B cell (primary cell): ENCODE data around the gene PIP4K2A. TPM values are rescaled to one million over a fixed set of nuclear protein-coding genes. Genes with fewer than 3 reads are reported as not detected.

Experiments
- ATAC-seq: fragments of 200-7000 bp; cut with Tn5 transposase; one replicate; pipeline ENCODE4 v1.10.0; 2021; ENCODE audit warnings: low read depth, mild to moderate bottlenecking, moderate number of reproducible peaks, moderate library complexity
- CTCF ChIA-PET: fragments of 350-600 bp; sonication (Branson Sonifier 250); formaldehyde crosslinking; loops from one replicate; lab custom pipeline; 2021; ENCODE audit warnings: antibody characterized with exemption, inconsistent platforms; lab: Charles Lee
- POLR2A ChIA-PET: fragments of 350-600 bp; sonication (Branson Sonifier 250); formaldehyde crosslinking; loops from one replicate; lab custom pipeline; 2021; ENCODE audit warnings: antibody characterized with exemption; lab: Charles Lee
- DNase-seq: peaks from one replicate; pipeline ENCODE4 v3.0.0; 2013
- H2AFZ ChIP-seq: 2 replicates; pipeline ENCODE4 v1.6.1; 2012; ENCODE audit warnings: mild to moderate bottlenecking, low read depth, low read length; ENCODE audit not compliant: insufficient read depth, poor library complexity, severe bottlenecking
- H3K27ac ChIP-seq, 2 donors: 1 replicate in 1 of 2; 2 replicates in 1 of 2; pipeline ENCODE4 v1.5.1; 2012 to 2013; ENCODE audit warnings: low read length in 2 of 2, mild to moderate bottlenecking in 2 of 2, moderate library complexity in 1 of 2
- H3K27me3 ChIP-seq, 4 experiments: fragments of 200-600 bp in 1 of 4; sonication (generic) in 1 of 4; replicated peaks in 1 of 4; 1 replicate in 2 of 4; 2 replicates in 2 of 4; pipeline versions ENCODE4 v1.6.1 to v1.7.0; 2013 to 2016; ENCODE audit warnings: low read length in 3 of 4, mild to moderate bottlenecking in 2 of 4, mixed read lengths in 1 of 4, moderate library complexity in 1 of 4; ENCODE audit not compliant: insufficient read depth in 4 of 4, control insufficient read depth in 3 of 4; ENCODE audit errors: control extremely low read depth in 1 of 4
- H3K36me3 ChIP-seq, 2 experiments: replicated peaks in 1 of 2; 1 replicate in 1 of 2; 2 replicates in 1 of 2; pipeline versions ENCODE4 v1.6.1 to v1.7.1; 2013; ENCODE audit warnings: low read length in 1 of 2; ENCODE audit not compliant: insufficient read depth in 2 of 2, control insufficient read depth in 1 of 2; ENCODE audit errors: control extremely low read depth in 1 of 2, extremely low read depth in 1 of 2
- H3K4me1 ChIP-seq, 2 donors: fragments of 200-600 bp in 1 of 2; sonication (generic) in 1 of 2; 1 replicate in 1 of 2; 2 replicates in 1 of 2; pipeline versions ENCODE4 v1.5.1 to v1.6.1; 2013 to 2017; ENCODE audit warnings: low read length in 2 of 2; ENCODE audit not compliant: control insufficient read depth in 2 of 2, insufficient read depth in 2 of 2
- H3K4me2 ChIP-seq: replicated peaks from 2 replicates; pipeline ENCODE3; 2012; ENCODE audit warnings: mild to moderate bottlenecking, low read depth, low read length; ENCODE audit not compliant: poor library complexity, severe bottlenecking
- H3K4me3 ChIP-seq, 5 experiments: fragments of 200-600 bp in 1 of 5; sonication (generic) in 1 of 5; 1 replicate in 3 of 5; 2 replicates in 2 of 5; pipeline versions ENCODE4 v1.5.1 to v1.7.0; 2011 to 2016; ENCODE audit warnings: low read length in 4 of 5, mild to moderate bottlenecking in 4 of 5, low read depth in 2 of 5, control low read depth in 1 of 5, moderate library complexity in 1 of 5; ENCODE audit not compliant: insufficient read depth in 1 of 5; ENCODE audit errors: control extremely low read depth in 1 of 5, extremely low read depth in 1 of 5
- H3K79me2 ChIP-seq: fragments of 200-600 bp; sonication (generic); one replicate; pipeline ENCODE4 v1.6.0; 2016; ENCODE audit warnings: low read length; ENCODE audit not compliant: control insufficient read depth, insufficient read depth
- H3K9ac ChIP-seq: fragments of 200-600 bp; sonication (generic); 2 replicates; pipeline ENCODE4 v1.6.1; 2017; ENCODE audit warnings: mild to moderate bottlenecking, low read length, moderate library complexity
- H3K9me3 ChIP-seq, 3 donors: one replicate each; pipeline versions ENCODE4 v1.6.1 to v1.7.1; 2013; ENCODE audit warnings: low read length in 2 of 3; ENCODE audit not compliant: control insufficient read depth in 2 of 3, insufficient read depth in 1 of 3; ENCODE audit errors: control extremely low read depth in 1 of 3
- H4K20me1 ChIP-seq: 2 replicates; pipeline ENCODE4 v1.6.0; 2012; ENCODE audit warnings: mild to moderate bottlenecking, low read length; ENCODE audit not compliant: insufficient read depth, control insufficient read depth, poor library complexity, severe bottlenecking
- H3K27ac Mint-ChIP-seq: one replicate; pipeline ENCODE4 v1.8.0; 2021; ENCODE audit warnings: mixed read lengths
- H3K27me3 Mint-ChIP-seq: one replicate; pipeline ENCODE4 v1.8.0; 2021; ENCODE audit warnings: mixed read lengths
- H3K4me1 Mint-ChIP-seq: one replicate; pipeline ENCODE4 v1.8.0; 2021; ENCODE audit warnings: mixed read lengths
- H3K4me3 Mint-ChIP-seq: one replicate; pipeline ENCODE4 v1.8.0; 2021; ENCODE audit warnings: mixed read lengths
- H3K9me3 Mint-ChIP-seq: one replicate; pipeline ENCODE4 v1.8.0; 2022; ENCODE audit warnings: mixed read lengths; ENCODE audit not compliant: insufficient read depth
- EZH2 ChIP-seq: IDR thresholded peaks from 2 replicates; pipeline ENCODE4 v1.6.1; 2012; ENCODE audit warnings: borderline replicate concordance, low read depth, mild to moderate bottlenecking, moderate library complexity, low read length; ENCODE audit not compliant: insufficient read depth, poor library complexity, severe bottlenecking
- WGBS: methylation state at CpG from one replicate; pipeline ENCODE4 v1.1.5; 2013; ENCODE audit warnings: missing lambda C conversion rate; ENCODE audit not compliant: insufficient coverage; 5-methylcytosine and 5-hydroxymethylcytosine counted together
- intact Hi-C: fragments of 100-400 bp; cut with micrococcal nuclease; formaldehyde crosslinking; loops from one replicate; pipeline ENCODE4 v1.10.0; 2022
- polyA plus RNA-seq: library from polyadenylated mRNA; depleted of rRNA; stranded (reverse); fragments of >200 nt; gene quantifications from 2 replicates; pipeline ENCODE4 v1.2.3, GENCODE V29; 2012
- total RNA-seq, 2 donors: library from RNA; stranded (reverse); fragments of 120-200 nt in 1 of 2; gene quantifications; 1 replicate in 1 of 2; 2 replicates in 1 of 2; pipeline versions ENCODE4 v1.2.3 to v1.2.4, GENCODE V29; 2013 to 2022
- TF ChIP-seq, protein P1 (sequence below): fragments of 200-600 bp; IDR thresholded peaks from one replicate; pipeline ENCODE4 v1.8.0; 2022; ENCODE audit warnings: antibody characterized with exemption, mild to moderate bottlenecking

Gene PIP4K2A
- total and polyA plus RNA-seq, 2 donors (not counting 1 experiment from before 2014, with no cell fraction given): 21.8 to 103 TPM

- H4K20me1 ChIP-seq: no peaks in the 10 kb centered on the region
- TF ChIP-seq, protein P1, sequence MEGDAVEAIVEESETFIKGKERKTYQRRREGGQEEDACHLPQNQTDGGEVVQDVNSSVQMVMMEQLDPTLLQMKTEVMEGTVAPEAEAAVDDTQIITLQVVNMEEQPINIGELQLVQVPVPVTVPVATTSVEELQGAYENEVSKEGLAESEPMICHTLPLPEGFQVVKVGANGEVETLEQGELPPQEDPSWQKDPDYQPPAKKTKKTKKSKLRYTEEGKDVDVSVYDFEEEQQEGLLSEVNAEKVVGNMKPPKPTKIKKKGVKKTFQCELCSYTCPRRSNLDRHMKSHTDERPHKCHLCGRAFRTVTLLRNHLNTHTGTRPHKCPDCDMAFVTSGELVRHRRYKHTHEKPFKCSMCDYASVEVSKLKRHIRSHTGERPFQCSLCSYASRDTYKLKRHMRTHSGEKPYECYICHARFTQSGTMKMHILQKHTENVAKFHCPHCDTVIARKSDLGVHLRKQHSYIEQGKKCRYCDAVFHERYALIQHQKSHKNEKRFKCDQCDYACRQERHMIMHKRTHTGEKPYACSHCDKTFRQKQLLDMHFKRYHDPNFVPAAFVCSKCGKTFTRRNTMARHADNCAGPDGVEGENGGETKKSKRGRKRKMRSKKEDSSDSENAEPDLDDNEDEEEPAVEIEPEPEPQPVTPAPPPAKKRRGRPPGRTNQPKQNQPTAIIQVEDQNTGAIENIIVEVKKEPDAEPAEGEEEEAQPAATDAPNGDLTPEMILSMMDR: no peak
- no peak for TF ChIP-seq EZH2
- Mint-ChIP-seq H3K4me1 (peaks cover 94% of the 10 kb centered on the region), H3K4me3 (peak overlapping the region; percentile 65), H3K27me3 (no peaks in the 10 kb centered on the region), H3K9me3 (no peaks in the 10 kb centered on the region), H3K27ac (peak overlapping the region; percentile 69)
- H3K4me3 ChIP-seq: peak overlapping the region in 2 of 5 experiments; percentile 6 to 30
- peak overlapping the region; percentile 35 for H2AFZ ChIP-seq
- ChIA-PET CTCF (no interaction called here), POLR2A (no interaction called here)
- no peaks in the 10 kb centered on the region for H3K9me3 ChIP-seq
- ATAC-seq: peak; percentile 34
- peaks cover 87 to 89% of the 10 kb centered on the region in 2 donors for H3K4me1 ChIP-seq
- H3K27ac ChIP-seq: peak overlapping the region; percentile 16 to 73
- H3K79me2 ChIP-seq: peaks cover 100% of the 10 kb centered on the region
- intact Hi-C loops: loop anchor here (5.0 kb wide), 1 partner anchor 36 kb away; no protein-coding TSS in a partner anchor
- no peak for DNase-seq
- H3K27me3 ChIP-seq: no peaks in the 10 kb centered on the region
- H3K36me3 ChIP-seq: no peaks in the 10 kb centered on the region
- H3K4me2 ChIP-seq: peak overlapping the region; percentile 68
- H3K9ac ChIP-seq: peak overlapping the region; percentile 22
- 65% methylated on average over 4 of the region's 6 CpGs for WGBS
Observed at GRCh38 chr10:22652988-22653481, 61.3 kb downstream of the PIP4K2A start.

DNA sequence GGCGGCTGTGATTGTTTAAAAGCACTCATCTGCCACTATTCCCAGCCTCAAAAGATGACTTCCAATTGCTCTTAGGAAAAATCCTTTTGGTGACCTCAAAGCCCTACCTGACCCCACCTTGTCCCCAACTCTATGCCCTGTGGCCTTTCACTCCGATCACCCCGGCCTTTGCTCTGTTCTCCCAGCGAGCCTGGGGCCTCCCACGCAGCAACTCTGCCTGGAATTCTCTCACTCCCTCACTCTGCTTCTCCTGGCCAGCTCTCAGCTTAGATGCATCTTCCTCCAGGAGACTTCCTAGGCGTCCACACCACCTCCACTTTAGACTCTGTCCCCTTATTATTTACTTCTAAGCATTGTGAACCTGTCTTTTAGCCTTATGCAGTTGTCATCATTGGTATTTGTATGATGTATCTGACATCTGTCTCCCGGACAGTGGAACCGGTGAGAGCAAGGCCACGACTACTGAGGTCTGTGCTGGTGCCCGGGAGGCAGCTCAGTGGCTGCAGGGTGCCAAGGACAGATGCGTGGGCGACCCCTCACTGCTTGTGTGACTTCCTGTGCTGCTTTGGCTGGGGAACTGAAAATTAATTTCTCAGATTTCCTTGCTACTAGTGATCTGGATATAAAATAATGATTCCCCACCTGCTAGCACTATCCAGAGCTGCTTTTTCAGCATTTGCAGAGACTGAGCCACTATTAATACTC lies 63.0 kb downstream of the PIP4K2A start:
- Histone ChIP-seq H3K79me2 (peaks cover 100% of the 10 kb centered on the region), H3K27me3 (no peaks in the 10 kb centered on the region), H3K4me1 (peaks cover 95 to 99% of the 10 kb centered on the region in 2 donors), H3K36me3 (no peaks in the 10 kb centered on the region), H4K20me1 (no peaks in the 10 kb centered on the region), H3K4me3 (peak overlapping the region in 1 of 5 experiments; percentile 29), H3K4me2 (peak overlapping the region; percentile 68), H3K9me3 (no peaks in the 10 kb centered on the region), H3K27ac (peak overlapping the region in 1 of 2 donors; percentile 45), H3K9ac (peak overlapping the region; percentile 6), H2AFZ (no peak overlapping the region)
- H3K4me3 Mint-ChIP-seq: peak overlapping the region; percentile 64
- DNase-seq: peak; percentile 53
- 58% methylated on average over 10 of the region's 12 CpGs for WGBS
- H3K27ac Mint-ChIP-seq: peak overlapping the region; percentile 77
- no peaks in the 10 kb centered on the region for H3K9me3 Mint-ChIP-seq
- no peaks in the 10 kb centered on the region for H3K27me3 Mint-ChIP-seq
- TF ChIP-seq, protein P1: no peak
- TF ChIP-seq EZH2: no peak
- ChIA-PET CTCF (interaction anchor here (1.0 to 1.4 kb wide), 2 partner anchors 33 to 54 kb away, joined by 3 to 5 read pairs; no protein-coding TSS in a partner anchor), POLR2A (interaction anchor here (0.5 to 0.8 kb wide), 2 partner anchors 14 to 53 kb away, joined by 4 to 9 read pairs; no protein-coding TSS in a partner anchor)
- ATAC-seq: peak; percentile 50
- H3K4me1 Mint-ChIP-seq: peaks cover 94% of the 10 kb centered on the region
- intact Hi-C loops: loop anchor here (5.0 kb wide), 1 partner anchor 34 kb away; no protein-coding TSS in a partner anchor
